HG03520 (cell line): ENCODE results near the gene PEX16.

Experiments used
- ATAC-seq: cut with Tn5 transposase; IDR thresholded peaks from one replicate; pipeline ENCODE4 v1.9.1; 2021; ENCODE audit warnings: mild to moderate bottlenecking, moderate library complexity; ENCODE audit not compliant: unreplicated experiment

Gene PEX16

GRCh38 chr11:45879803-45880686 is 37.6 kb downstream of the PEX16 start:
- ATAC-seq: no peak

- no peak for ATAC-seq
These were observed 39.8 kb downstream of the PEX16 start for GRCh38 chr11:45877845-45878244.

DNA sequence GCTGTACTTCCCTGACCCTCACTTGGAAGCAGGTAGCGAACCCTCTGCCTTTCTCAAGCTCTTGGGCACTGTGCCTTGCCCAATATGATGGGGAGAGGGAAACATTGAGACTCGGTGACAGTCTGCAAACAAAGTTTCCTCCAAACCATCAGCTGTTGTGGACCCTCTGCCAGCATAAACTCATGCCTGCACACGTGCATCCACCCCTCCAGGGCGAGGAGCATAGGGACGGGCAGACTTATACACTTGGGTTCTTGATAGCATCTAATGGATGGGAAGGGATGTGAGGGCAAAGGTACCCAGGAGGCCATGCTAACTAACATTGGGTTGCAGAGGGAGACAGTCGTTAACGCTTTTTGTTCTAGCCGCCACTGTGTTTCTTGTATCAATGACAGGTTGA is 40.5 kb downstream of the PEX16 start:
- ATAC-seq: no peak

DNA sequence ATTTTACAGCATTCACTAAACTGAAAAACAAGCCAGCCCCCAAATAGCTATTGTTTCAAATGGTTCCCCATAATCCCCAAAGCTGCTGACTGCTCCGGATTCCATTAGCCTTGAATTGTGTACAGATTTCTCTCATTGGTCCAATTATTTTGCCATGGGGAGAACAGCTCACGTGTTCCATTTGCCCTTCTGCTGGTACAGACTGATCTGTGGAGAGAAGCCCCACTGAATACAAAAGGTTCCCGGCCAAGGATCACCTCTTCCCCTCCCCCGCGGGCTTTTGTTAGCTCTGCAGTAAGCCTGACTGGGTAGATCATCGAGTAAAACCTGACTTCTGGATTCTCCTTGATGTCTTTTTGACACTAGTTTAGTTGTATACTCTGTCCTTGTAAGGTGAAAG is 41.3 kb downstream of the PEX16 start:
- ATAC-seq: no peak

DNA sequence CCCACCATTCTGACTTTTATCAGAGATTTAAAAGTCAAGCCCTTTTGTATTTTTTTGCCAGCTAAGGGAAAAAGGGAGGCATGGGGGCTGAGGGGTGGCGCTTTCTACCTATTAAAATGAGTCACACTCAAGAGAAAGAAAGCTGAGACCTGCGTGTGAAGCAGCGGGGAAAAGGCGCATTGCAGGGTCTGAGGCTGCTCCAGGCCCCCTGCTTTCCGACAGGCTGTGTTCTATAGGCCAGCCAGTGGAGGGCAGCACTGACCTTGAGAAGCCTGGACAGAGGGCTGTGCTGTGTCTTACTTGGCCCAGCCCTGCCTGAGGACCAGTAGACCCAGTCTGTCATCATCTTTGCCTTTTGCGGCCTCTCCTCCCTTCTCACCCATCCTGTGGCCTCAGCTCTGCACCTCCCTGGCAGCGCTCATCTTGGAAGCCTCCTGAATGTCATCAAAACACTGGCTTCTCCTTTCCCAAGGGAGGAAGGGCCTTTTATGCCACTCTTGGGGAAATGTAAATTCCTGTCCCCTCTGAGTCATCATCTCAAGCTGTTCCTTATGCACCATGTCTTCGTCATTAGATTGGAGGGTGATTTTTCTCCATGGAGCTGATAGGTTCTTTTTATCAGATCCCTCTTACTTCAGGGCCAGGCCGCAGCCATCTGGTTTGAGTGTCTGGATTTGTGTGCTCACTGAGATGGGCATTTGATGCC is 44.9 kb downstream of the PEX16 start:
- ATAC-seq: no peak

- ATAC-seq: no peak
These were observed 46.0 kb downstream of the PEX16 start for GRCh38 chr11:45871638-45872037.

- ATAC-seq: no peak
These were observed 47.0 kb downstream of the PEX16 start for GRCh38 chr11:45870706-45871105.

GRCh38 chr11:45869551-45869950 is 48.1 kb downstream of the PEX16 start:
- ATAC-seq: no peak

- ATAC-seq: no peak
These were observed 53.6 kb downstream of the PEX16 start for GRCh38 chr11:45864041-45864440.

GRCh38 chr11:45860764-45861510 is 56.7 kb downstream of the PEX16 start:
- no peak for ATAC-seq

- ATAC-seq: no peak
These were observed 57.3 kb downstream of the PEX16 start for GRCh38 chr11:45860348-45860747.
